ENCODE data around the gene NPTN.

GRCh38 chr15:73572296-73572695, 60.9 kb downstream of the NPTN start:
- TF ChIP-seq CTCF (IDR thresholded peaks at IDR 0.05) (no peak), POLR2A (IDR thresholded peaks at IDR 0.05) (no peak)

Measured in adrenal gland (tissue), 5 donors.